Aorta (tissue), 5 donors: ENCODE results near the gene BMAL1. TPM values are rescaled to one million over a fixed set of nuclear protein-coding genes. Genes with fewer than 3 reads are reported as not detected.
"Not testable (repeated sequence)": the region's sequence is repeated elsewhere in the genome, so short reads cannot be mapped to it uniquely, and the experiment has no call there.

Source experiments
- ATAC-seq: fragments of 200-7000 bp; cut with Tn5 transposase; one replicate; pipeline ENCODE4 v1.9.1; 2022; ENCODE audit warnings: moderate library complexity; ENCODE audit not compliant: low FRiP score
- DNase-seq, 2 donors: peaks; one replicate each; pipeline ENCODE4 v3.0.0-alpha.2; 2020
- H3K27ac ChIP-seq, 2 donors: one replicate each; pipeline ENCODE4 v1.5.1; 2013; ENCODE audit warnings: low read length in 2 of 2, mild to moderate bottlenecking in 2 of 2, moderate library complexity in 2 of 2, control low read depth in 1 of 2, inconsistent platforms in 1 of 2, low read depth in 1 of 2
- H3K27me3 ChIP-seq, 2 donors: one replicate each; pipeline ENCODE4 v1.6.1; 2013; ENCODE audit warnings: control low read depth in 1 of 2, low read length in 1 of 2, mild to moderate bottlenecking in 1 of 2, moderate library complexity in 1 of 2; ENCODE audit not compliant: insufficient read depth in 2 of 2, control insufficient read depth in 1 of 2
- H3K36me3 ChIP-seq, 2 donors: one replicate each; pipeline ENCODE4 v1.6.1; 2013; ENCODE audit warnings: control low read depth in 1 of 2, low read length in 1 of 2, mild to moderate bottlenecking in 1 of 2; ENCODE audit not compliant: insufficient read depth in 2 of 2, control insufficient read depth in 1 of 2
- H3K4me1 ChIP-seq, 2 donors: one replicate each; pipeline ENCODE4 v1.6.1; 2013; ENCODE audit warnings: low read length in 2 of 2, control low read depth in 1 of 2, mild to moderate bottlenecking in 1 of 2, moderate library complexity in 1 of 2; ENCODE audit not compliant: insufficient read depth in 2 of 2, control insufficient read depth in 1 of 2
- H3K4me3 ChIP-seq, 2 donors: one replicate each; pipeline ENCODE4 v1.5.1; 2013; ENCODE audit warnings: low read length in 2 of 2, control low read depth in 1 of 2, mild to moderate bottlenecking in 1 of 2
- H3K9me3 ChIP-seq: one replicate; pipeline ENCODE4 v1.6.1; 2013; ENCODE audit warnings: mild to moderate bottlenecking, low read length; ENCODE audit not compliant: control insufficient read depth
- WGBS, 2 donors: extraction: QIAGEN DNeasy Blood & Tissue Kit; methylation state at CpG; one replicate each; pipeline ENCODE4 v1.1.7; 2013; 5-methylcytosine and 5-hydroxymethylcytosine counted together
- intact Hi-C, 2 donors: fragments of 100-400 bp; cut with DNase I; formaldehyde crosslinking; loops; one replicate each; pipeline versions ENCODE4 v1.14.2 to v1.15.0; 2022
- polyA plus RNA-seq, 2 donors: library from polyadenylated mRNA; stranded (reverse); fragments of 200-250 nt; gene quantifications; one replicate each; pipeline ENCODE4 v1.2.3, GENCODE V29; 2013
- total RNA-seq, 2 donors: library from RNA; stranded (reverse); fragmentation: NEBNext Ultra II Directional; extraction: Animal tissue kit (Norgen Biotek cat#: 25700); gene quantifications; one replicate each; pipeline ENCODE4 v1.2.1, GENCODE V29; 2021
- donor health status: healthy with polysubstance abuse.
- donor health status: Bipolar disorder and iron deficiency.
- donor health status: DM: no; HTN: no; CAD: no.
- donor health status: DM: no; HTN: no; CAD: no.
- donor health status: DM: yes; HTN: yes; CAD: no.

Gene BMAL1
- total and polyA plus RNA-seq, 4 donors = 11.7 to 38.4 (median 30.3) TPM

- intact Hi-C loops = no loop called here
- Histone ChIP-seq H3K36me3 (peaks cover 7 to 8% of the 10 kb centered on the region in 2 donors), H3K9me3 (no peaks in the 10 kb centered on the region), H3K27me3 (no peaks in the 10 kb centered on the region), H3K4me1 (peaks cover 0 to 4% of the 10 kb centered on the region in 2 donors), H3K27ac (no peak overlapping the region), H3K4me3 (no peak overlapping the region)
- ATAC-seq (no peak), DNase-seq (no peak)
- WGBS, 2 donors = 91 to 95% methylated on average over 2 of the region's 2 CpGs
These were observed 100.7 kb downstream of the BMAL1 start for GRCh38 chr11:13378316-13378715.

DNA sequence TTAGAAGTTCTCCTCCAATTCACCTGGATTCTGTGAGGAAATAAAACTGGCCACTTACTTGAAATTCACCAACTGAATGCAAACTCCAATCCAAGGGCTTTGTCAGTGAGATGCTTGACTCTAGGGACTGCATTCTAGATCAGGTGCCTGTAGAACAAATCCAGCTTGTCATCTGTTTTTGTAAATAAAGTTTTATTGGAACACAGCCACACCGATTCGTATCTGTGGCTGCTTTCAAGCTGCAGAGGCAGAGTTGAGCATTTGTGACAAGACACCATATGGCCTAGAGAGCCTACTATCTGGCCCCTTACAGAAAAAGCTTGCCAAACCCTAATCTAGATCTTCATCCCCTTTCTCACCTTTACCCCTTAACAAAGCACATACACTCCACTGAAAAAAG is 103.1 kb downstream of the BMAL1 start:
- no peaks in the 10 kb centered on the region for H3K9me3 ChIP-seq
- H3K36me3 ChIP-seq = peaks cover 3 to 10% of the 10 kb centered on the region in 2 donors
- intact Hi-C loops = loop anchor here in 1 of 2 donors (5.0 kb wide), 1 partner anchor 82 kb away; the partner anchor contains the start of gene BTBD10
- H3K4me1 ChIP-seq = peaks cover 1 to 6% of the 10 kb centered on the region in 2 donors
- no peak overlapping the region for H3K27ac ChIP-seq
- ATAC-seq (no peak), DNase-seq (no peak)
- 97% methylated on average over 2 of the region's 2 CpGs for WGBS, 2 donors
- no peak overlapping the region for H3K4me3 ChIP-seq
- no peaks in the 10 kb centered on the region for H3K27me3 ChIP-seq

- intact Hi-C loops = loop anchor here in 1 of 2 donors (5.0 kb wide), 1 partner anchor 80 kb away; the partner anchor contains the start of gene BTBD10
- 91 to 93% methylated on average over 3 of the region's 3 CpGs for WGBS, 2 donors
These were observed 105.2 kb downstream of the BMAL1 start for GRCh38 chr11:13382751-13383150.

DNA sequence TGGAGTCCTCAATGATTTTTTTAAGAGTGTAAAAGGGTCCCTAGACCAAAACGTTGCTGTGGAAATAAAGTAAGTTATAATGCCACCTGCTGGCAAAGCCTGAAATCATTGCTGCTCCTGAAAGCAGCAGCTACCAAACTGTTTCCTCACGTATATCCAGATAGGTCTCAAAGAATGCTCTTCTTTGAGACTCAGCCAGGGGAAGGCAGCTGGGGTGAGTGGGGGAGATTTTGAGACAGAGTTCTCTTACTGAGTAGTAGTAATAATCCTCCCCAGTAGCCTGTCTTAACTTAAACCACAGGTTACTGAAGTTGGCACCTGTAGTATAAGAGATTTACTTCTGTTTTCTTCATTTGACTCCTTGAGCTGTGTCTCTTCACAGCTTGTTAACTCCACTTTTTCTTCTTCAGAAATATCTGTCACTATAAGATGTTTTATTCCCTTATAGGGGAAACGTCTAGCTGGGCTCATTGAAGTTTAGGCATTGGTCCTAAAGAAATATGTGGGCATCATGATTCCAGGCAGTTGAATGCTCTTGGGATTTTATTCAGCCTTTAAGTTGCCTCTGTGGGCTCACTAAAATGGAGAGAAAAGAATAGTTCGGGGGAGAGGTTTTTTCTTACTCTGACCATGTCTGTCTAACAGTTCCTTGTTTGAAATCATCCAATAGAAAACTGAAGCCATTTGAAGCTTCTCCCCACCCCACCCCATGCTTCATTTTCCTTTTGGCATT is 107.5 kb downstream of the BMAL1 start:
- H3K36me3 ChIP-seq = peaks cover 3 to 10% of the 10 kb centered on the region in 2 donors
- intact Hi-C loops = loop anchor here in 1 of 2 donors (5.0 kb wide), 1 partner anchor 77 kb away; the partner anchor contains the start of gene BTBD10
- peak overlapping the region; percentile 57 to 81 for H3K27ac ChIP-seq
- no peak for DNase-seq
- peaks cover 2 to 3% of the 10 kb centered on the region in 2 donors for H3K4me1 ChIP-seq
- H3K27me3 ChIP-seq = no peaks in the 10 kb centered on the region
- no peaks in the 10 kb centered on the region for H3K9me3 ChIP-seq
- 2 to 3% methylated on average over 4 of the region's 4 CpGs for WGBS, 2 donors
- no peak for ATAC-seq
- H3K4me3 ChIP-seq = no peak overlapping the region

More at GRCh38 chr11:13382751-13383150, 105.2 kb downstream of the BMAL1 start:
- ATAC-seq = no peak
- Histone ChIP-seq H3K4me1 (peaks cover 1 to 6% of the 10 kb centered on the region in 2 donors), H3K9me3 (no peaks in the 10 kb centered on the region), H3K4me3 (no peak overlapping the region), H3K27ac (no peak overlapping the region), H3K27me3 (no peaks in the 10 kb centered on the region), H3K36me3 (peaks cover 0 to 10% of the 10 kb centered on the region in 2 donors)
- no peak for DNase-seq

DNA sequence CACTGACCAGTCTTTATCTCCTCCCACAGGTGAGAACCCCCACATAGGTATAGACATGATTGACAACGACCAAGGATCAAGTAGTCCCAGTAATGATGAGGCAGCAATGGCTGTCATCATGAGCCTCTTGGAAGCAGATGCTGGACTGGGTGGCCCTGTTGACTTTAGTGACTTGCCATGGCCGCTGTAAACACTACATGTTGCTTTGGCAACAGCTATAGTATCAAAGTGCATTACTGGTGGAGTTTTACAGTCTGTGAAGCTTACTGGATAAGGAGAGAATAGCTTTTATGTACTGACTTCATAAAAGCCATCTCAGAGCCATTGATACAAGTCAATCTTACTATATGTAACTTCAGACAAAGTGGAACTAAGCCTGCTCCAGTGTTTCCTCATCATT is 109.0 kb downstream of the BMAL1 start:
- intact Hi-C loops = no loop called here
- ATAC-seq (no peak), DNase-seq (no peak)
- H3K27ac ChIP-seq = no peak overlapping the region
- H3K9me3 ChIP-seq = no peaks in the 10 kb centered on the region
- H3K4me1 ChIP-seq = peaks cover 2 to 3% of the 10 kb centered on the region in 2 donors
- H3K27me3 ChIP-seq = no peaks in the 10 kb centered on the region
- no peak overlapping the region for H3K4me3 ChIP-seq
- peaks cover 3 to 7% of the 10 kb centered on the region in 2 donors for H3K36me3 ChIP-seq
- 94 to 95% methylated on average over 2 of the region's 2 CpGs for WGBS, 2 donors

GRCh38 chr11:13388741-13389140 is 111.2 kb downstream of the BMAL1 start:
- H3K36me3 ChIP-seq = peaks cover 0 to 3% of the 10 kb centered on the region in 2 donors

GRCh38 chr11:13391217-13391616 is 113.6 kb downstream of the BMAL1 start:
- peaks cover 0 to 3% of the 10 kb centered on the region in 2 donors for H3K36me3 ChIP-seq
- ATAC-seq = no peak
- 94 to 98% methylated on average over 1 of the region's 1 CpG for WGBS, 2 donors
- no peak overlapping the region for H3K4me3 ChIP-seq
- no peak overlapping the region for H3K27ac ChIP-seq
- DNase-seq = no peak
- no peaks in the 10 kb centered on the region for H3K27me3 ChIP-seq
- peaks cover 0 to 1% of the 10 kb centered on the region in 2 donors for H3K4me1 ChIP-seq
- no peaks in the 10 kb centered on the region for H3K9me3 ChIP-seq
- intact Hi-C loops = no loop called here

More at GRCh38 chr11:13388741-13389140, 111.2 kb downstream of the BMAL1 start:
- Histone ChIP-seq H3K9me3 (no peaks in the 10 kb centered on the region), H3K27ac (no peak overlapping the region), H3K4me3 (no peak overlapping the region), H3K4me1 (peaks cover 2 to 3% of the 10 kb centered on the region in 2 donors), H3K27me3 (no peaks in the 10 kb centered on the region)
- no peak for DNase-seq
- 80 to 89% methylated on average over 5 of the region's 5 CpGs for WGBS, 2 donors
- intact Hi-C loops = no loop called here
- ATAC-seq = no peak

- ATAC-seq, intact Hi-C loops, H3K9me3 ChIP-seq, H3K27me3 ChIP-seq, H3K27ac ChIP-seq, DNase-seq, H3K36me3 ChIP-seq, H3K4me3 ChIP-seq, H3K4me1 ChIP-seq: not testable (repeated sequence)
These were observed 120.7 kb downstream of the BMAL1 start for GRCh38 chr11:13398335-13398734.

GRCh38 chr11:13405220-13405619 is 127.6 kb downstream of the BMAL1 start:
- no peaks in the 10 kb centered on the region for H3K27me3 ChIP-seq
- ATAC-seq (no peak), DNase-seq (no peak)
- no peaks in the 10 kb centered on the region for H3K9me3 ChIP-seq
- WGBS, 2 donors = 94 to 96% methylated on average over 4 of the region's 4 CpGs
- H3K27ac ChIP-seq = no peak overlapping the region
- intact Hi-C loops = no loop called here
- H3K4me3 ChIP-seq = no peak overlapping the region
- H3K36me3 ChIP-seq = peaks cover 1 to 7% of the 10 kb centered on the region in 2 donors
- H3K4me1 ChIP-seq = no peaks in the 10 kb centered on the region
